HUES64 (cell line): ENCODE measurements around the gene MALAT1.
A peak's percentile ranks its signal among the peaks of the same experiment; 100 is the strongest.
"Not testable (repeated sequence)": the region's sequence is repeated elsewhere in the genome, so short reads cannot be mapped to it uniquely, and the experiment has no call there.

Experiments used
- H3K27ac ChIP-seq: 2 replicates; pipeline ENCODE4 v1.7.0; 2013; ENCODE audit warnings: low read depth, low read length, inconsistent platforms
- H3K27me3 ChIP-seq: 2 replicates; pipeline ENCODE4 v1.6.1; 2013; ENCODE audit warnings: mild to moderate bottlenecking, low read length; ENCODE audit not compliant: insufficient read depth
- H3K36me3 ChIP-seq: 2 replicates; pipeline ENCODE4 v1.6.1; 2013; ENCODE audit warnings: mild to moderate bottlenecking, low read length; ENCODE audit not compliant: insufficient read depth
- H3K4me1 ChIP-seq: 2 replicates; pipeline ENCODE4 v1.6.1; 2013; ENCODE audit warnings: mild to moderate bottlenecking, low read length, moderate library complexity; ENCODE audit not compliant: insufficient read depth
- H3K4me3 ChIP-seq: 2 replicates; pipeline ENCODE4 v1.5.1; 2013; ENCODE audit warnings: mild to moderate bottlenecking, low read length, moderate library complexity
- H3K9ac ChIP-seq: 2 replicates; pipeline ENCODE4 v1.6.1; 2013; ENCODE audit warnings: mild to moderate bottlenecking, low read depth, low read length
- H3K9me3 ChIP-seq: 2 replicates; pipeline ENCODE4 v1.6.1; 2013; ENCODE audit warnings: low read depth, low read length; ENCODE audit not compliant: insufficient read depth
- WGBS: fragments of 150-250, 120-280 bp; methylation state at CpG from one replicate; pipeline ENCODE4 v1.1.7; 2013; ENCODE audit warnings: missing lambda C conversion rate; 5-methylcytosine and 5-hydroxymethylcytosine counted together

MALAT1 gene

DNA sequence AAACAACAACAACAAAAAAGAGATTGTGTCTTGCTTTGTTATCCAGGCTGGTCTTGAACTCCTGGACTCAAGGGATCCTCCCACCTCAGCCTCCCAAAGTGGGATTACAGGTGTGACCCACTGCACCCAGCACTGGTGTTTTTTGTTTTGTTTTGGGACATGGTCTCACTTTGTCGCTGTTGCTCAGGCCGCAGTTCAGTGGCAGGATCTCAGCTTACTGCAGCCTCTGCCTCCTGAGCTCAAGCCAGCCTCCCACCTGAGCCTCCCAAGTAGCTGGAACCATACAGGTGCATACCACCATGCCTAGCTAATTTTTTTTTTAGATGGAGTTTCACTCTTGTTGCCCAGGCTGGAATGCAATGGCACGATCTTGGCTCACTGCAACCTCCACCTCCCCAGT, 13.5 kb downstream of the MALAT1 start:
- H3K27ac ChIP-seq, H3K27me3 ChIP-seq, H3K9ac ChIP-seq, H3K9me3 ChIP-seq, H3K4me3 ChIP-seq, H3K4me1 ChIP-seq, H3K36me3 ChIP-seq: not testable (repeated sequence)
- WGBS, result 97% methylated on average over 3 of the region's 3 CpGs

DNA sequence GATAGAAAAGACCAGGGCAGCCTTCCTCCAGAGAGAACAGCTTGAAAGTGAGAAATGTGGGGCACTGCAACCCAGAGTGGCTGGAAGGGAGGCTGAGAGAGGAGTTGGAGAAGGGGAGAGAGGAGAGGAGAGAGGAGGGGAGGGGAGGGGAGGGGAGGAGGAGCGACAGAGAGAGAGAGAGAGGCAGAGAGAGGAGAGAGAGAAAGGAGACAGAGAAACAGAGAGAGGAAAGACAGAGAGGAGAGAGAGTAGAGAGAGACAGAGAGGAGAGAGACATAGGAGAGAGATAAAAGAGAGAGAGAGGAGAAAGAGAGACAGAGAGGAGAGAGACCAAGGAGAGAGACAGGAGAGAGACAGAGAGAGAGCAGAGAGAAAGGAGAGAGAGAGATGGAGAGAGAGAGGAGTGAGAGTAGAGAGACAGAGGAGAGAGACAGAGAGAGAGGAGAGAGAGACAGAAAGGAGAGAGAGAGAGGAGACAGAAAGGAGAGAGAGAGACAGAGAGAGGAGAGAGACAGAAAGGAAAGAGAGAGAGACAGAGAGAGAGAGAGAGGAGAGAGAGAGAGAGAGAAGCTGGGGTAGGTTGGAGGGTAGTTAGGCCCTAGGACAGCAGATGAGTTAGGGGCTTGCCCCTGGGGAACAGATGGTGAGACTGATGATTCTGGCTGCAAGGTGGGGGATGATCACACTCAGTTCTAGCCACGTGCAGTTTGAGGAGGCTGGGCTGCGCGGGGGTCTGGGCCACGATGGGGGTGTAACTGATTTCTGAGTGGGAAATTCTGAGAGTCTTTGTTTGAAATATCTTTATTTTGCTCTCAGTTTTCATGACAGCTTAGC, 17.5 kb downstream of the MALAT1 start:
- WGBS, result 69% methylated on average over 5 of the region's 5 CpGs
- H3K9ac ChIP-seq, result no peak overlapping the region
- no peaks in the 10 kb centered on the region for H3K36me3 ChIP-seq
- H3K4me1 ChIP-seq, result no peaks in the 10 kb centered on the region
- H3K4me3 ChIP-seq, result no peak overlapping the region
- no peaks in the 10 kb centered on the region for H3K9me3 ChIP-seq
- H3K27ac ChIP-seq, result no peak overlapping the region
- H3K27me3 ChIP-seq, result no peaks in the 10 kb centered on the region

DNA sequence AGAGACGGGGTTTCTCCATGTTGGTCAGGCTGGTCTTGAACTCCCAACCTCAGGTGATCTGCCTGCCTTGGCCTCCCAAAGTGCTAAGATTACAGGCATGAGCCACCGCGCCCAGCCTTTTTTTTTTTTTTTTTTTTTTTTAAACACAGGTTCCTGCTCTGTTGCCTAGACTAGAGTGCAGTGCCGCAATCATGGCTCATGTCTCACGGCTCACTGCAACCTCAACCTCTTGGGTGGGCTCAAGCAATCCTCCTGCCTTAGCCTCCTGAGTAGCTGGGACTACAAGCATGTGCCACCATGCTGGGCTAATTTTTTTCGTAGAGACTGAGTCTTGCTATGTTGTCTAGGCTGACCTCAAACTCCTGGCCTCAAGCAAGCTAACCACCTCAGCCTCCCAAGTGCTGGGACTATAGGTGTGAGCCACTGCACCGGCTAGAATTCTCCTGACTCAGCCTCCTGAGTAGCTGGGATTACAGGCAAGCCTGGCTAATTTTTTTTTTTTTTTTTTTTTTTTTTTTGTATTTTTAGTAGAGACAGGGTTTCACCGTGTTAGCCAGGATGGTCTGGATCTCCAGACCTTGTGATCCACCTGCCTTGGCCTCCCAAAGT, 20.2 kb downstream of the MALAT1 start:
- H3K9ac ChIP-seq, H3K4me1 ChIP-seq, H3K27me3 ChIP-seq, H3K27ac ChIP-seq, H3K36me3 ChIP-seq, H3K4me3 ChIP-seq, H3K9me3 ChIP-seq: not testable (repeated sequence)
- WGBS, result 88% methylated on average over 8 of the region's 8 CpGs

DNA sequence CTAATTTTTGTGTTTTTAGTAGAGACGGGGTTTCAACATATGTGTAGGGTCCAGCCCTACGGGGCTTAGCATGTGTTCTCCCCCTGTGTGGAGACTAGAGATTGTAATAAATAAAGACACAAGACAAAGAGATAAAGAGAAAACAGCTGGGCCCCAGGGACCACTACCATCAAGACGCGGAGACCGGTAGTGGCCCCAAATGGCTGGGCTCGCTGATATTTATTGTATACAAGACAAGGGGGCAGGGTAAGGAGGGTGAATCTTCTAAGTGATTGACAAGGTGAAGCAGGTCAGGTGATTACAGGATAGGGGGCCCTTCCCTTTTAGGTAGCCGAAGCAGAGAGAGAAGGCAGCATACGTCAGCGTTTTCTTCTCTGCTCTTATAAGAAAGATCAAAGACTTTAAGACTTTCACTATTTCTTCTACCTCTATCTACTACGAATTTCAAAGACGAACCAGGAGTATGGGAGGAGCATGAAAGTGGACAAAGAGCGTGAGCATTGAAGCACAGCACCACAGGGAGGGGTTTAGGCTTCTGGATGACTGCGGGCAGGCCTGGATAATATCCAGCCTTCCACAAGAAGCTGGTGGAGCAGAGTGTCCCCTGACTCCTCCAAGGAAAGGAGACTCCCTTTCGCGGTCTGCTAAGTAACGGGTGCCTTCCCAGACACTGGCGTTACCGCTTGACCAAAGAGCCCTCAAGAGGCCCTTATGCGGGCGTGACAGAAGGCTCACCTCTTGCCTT, 23.1 kb downstream of the MALAT1 start:
- H3K4me1 ChIP-seq, result not testable (repeated sequence)

DNA sequence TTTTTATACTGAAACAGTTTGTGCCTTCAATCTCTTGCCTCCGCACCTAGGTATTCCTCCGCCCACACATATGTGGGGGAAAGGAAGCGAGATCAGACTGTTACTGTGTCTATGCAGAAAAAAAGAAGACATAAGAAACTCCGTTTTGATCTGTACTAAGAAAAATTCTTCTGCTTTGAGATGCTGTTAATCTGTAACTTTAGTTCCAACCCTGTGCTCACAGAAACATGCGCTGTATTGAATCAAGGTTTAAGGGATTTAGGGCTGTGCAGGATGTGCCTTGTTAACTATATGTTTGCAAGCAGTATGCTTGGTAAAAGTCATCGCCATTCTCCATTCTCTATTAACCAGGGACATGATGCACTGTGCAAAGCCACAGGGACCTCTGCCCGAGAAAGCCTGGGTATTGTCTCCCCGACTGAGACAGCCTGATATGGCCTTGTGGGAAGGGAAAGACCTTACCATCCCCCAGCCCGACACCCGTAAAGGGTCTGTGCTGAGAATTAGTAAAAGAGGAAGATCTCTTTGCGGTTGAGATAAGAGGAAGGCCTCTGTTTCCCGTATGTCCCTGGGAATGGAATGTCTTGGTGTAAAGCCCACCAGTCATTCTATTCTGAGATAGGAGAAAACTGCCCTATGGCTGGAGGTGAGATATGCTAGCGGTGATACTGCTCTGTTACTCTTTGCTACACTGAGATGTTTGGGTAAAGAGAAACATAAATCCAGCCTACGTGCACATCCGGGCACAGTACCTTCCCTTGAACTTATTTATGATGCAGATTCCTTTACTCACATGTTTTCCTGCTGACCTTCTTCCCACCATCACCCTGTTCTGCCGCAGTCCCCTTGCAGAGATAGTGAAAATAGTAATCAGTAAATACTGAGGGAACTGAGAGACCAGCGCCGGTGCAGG, 24.1 kb downstream of the MALAT1 start:
- not testable (repeated sequence) for H3K4me1 ChIP-seq, H3K4me3 ChIP-seq, H3K27ac ChIP-seq, H3K27me3 ChIP-seq, H3K9ac ChIP-seq, H3K9me3 ChIP-seq
- 81% methylated on average over 17 of the region's 18 CpGs for WGBS
- H3K36me3 ChIP-seq, result peaks cover 14% of the 10 kb centered on the region

More for the DNA sequence above, 23.1 kb downstream of the MALAT1 start:
- not testable (repeated sequence) for H3K27ac ChIP-seq, H3K9ac ChIP-seq, H3K4me3 ChIP-seq, H3K9me3 ChIP-seq, H3K36me3 ChIP-seq, H3K27me3 ChIP-seq
- 79% methylated on average over 18 of the region's 20 CpGs for WGBS

DNA sequence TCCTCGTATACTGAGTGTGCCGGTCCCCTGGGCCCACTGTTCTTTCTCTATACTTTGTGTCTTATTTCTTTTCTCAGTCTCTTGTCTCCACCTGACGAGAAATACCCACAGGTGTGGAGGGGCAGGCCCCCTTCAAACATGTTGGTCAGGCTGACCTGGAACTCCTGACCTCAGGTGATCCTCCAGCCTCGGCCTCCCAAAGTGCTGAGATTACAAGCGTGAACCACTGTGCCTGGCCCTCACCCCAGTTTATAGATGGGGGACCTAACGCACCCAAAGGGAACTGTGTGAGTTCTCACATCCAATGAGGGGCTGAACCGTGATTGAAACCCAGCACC, 24.8 kb downstream of the MALAT1 start:
- H3K27me3 ChIP-seq, H3K4me1 ChIP-seq, H3K4me3 ChIP-seq, H3K9ac ChIP-seq, H3K27ac ChIP-seq, H3K9me3 ChIP-seq: not testable (repeated sequence)
- 96% methylated on average over 7 of the region's 7 CpGs for WGBS
- H3K36me3 ChIP-seq, result peaks cover 14% of the 10 kb centered on the region

DNA sequence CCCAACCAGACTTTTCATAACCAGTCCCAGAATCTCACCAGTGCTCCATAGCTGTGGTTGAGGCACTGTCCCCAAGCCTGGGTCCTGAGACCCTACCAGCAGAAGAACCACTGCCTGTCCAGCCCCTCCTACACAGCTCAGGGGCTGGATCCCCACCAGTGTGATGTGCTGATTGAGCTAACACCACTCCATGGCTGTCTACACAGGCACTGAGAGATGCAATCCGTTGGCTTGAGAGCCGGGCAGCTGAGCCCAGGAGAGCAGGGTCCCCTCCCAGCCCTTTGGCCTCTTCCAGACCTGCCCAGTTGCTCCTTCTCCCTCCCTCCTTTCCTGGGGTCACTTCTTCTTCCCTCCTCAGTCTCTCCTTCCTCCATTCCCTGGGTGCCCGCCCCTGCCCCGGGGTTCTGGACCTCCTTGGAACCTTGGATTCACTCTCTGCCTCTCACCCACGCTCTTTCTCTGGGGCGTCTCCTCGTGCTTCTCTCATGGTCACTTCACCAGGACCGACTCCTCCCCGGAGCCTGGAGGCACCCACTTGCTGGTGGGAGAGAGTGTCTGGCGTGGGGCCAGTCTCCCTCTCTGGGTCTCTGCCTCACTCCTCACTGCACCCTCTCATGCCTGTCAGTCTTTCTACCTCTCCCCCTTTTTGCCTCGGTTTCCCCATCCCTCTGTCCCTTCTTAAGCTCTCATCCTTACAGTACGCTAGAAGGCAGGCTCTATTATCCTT, 25.3 kb downstream of the MALAT1 start:
- no peak overlapping the region for H3K27ac ChIP-seq
- H3K9ac ChIP-seq, result no peak overlapping the region
- peak overlapping the region; percentile 46 for H3K4me3 ChIP-seq
- H3K36me3 ChIP-seq, result peaks cover 14% of the 10 kb centered on the region
- peaks cover 8% of the 10 kb centered on the region; the same call in 1 of the 2 replicates for H3K4me1 ChIP-seq
- 68% methylated on average over 12 of the region's 12 CpGs for WGBS
- no peaks in the 10 kb centered on the region for H3K9me3 ChIP-seq
- H3K27me3 ChIP-seq, result peaks cover 4% of the 10 kb centered on the region; the same call in 1 of the 2 replicates

DNA sequence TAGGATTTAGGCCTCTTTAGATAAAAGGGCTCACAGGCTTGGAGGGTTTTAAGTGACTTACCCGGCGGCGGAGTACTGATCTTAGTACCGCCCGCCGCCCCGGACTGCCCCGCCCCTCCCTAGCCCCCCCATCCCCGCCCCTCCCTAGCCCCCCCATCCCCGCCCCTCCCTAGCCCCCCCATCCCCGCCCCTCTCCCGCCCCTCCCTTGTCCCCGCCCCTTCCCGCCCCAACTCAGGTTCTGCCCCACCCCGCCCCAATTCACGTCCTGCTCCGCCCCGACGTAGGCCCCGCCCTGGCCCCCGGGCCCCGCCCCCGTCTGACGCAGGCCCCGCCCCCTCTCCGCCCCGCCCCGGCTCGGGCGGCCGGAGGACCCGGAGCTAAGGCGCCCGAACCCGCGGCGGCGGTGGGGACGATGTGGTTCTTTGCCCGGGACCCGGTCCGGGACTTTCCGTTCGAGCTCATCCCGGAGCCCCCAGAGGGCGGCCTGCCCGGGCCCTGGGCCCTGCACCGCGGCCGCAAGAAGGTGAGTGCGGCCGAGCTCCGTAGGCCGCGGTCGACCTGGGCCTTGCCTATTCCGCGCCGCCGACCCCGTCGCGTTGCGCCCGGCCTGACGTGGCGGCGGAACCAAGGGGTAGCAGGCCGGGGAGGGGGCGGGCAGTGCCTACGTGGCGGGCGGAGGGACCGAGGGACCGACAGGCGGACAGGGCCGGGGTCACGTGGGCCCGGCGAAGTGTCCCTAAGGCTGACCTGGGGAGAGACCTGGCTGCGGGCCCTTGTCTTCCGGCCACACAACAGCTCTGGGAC, 26.1 kb downstream of the MALAT1 start, which contains the start of gene SCYL1:
Gene SCYL1, plus strand, starts transcription at position 343 of the 805 bp plus-strand sequence. Its CDS starts 71 bp downstream, at position 414.
- Histone ChIP-seq H3K27me3 (peaks cover 4% of the 10 kb centered on the region; the same call in 1 of the 2 replicates), H3K9ac (peak within 1 kb of the TSS; percentile 89), H3K27ac (peak within 1 kb of the TSS; percentile 82), H3K4me3 (peak within 1 kb of the TSS; percentile 59), H3K9me3 (no peaks in the 10 kb centered on the region), H3K4me1 (peaks cover 8% of the 10 kb centered on the region; the same call in 1 of the 2 replicates), H3K36me3 (peaks cover 14% of the 10 kb centered on the region)
- WGBS, result under 1% methylated on average over 67 of the region's 82 CpGs

DNA sequence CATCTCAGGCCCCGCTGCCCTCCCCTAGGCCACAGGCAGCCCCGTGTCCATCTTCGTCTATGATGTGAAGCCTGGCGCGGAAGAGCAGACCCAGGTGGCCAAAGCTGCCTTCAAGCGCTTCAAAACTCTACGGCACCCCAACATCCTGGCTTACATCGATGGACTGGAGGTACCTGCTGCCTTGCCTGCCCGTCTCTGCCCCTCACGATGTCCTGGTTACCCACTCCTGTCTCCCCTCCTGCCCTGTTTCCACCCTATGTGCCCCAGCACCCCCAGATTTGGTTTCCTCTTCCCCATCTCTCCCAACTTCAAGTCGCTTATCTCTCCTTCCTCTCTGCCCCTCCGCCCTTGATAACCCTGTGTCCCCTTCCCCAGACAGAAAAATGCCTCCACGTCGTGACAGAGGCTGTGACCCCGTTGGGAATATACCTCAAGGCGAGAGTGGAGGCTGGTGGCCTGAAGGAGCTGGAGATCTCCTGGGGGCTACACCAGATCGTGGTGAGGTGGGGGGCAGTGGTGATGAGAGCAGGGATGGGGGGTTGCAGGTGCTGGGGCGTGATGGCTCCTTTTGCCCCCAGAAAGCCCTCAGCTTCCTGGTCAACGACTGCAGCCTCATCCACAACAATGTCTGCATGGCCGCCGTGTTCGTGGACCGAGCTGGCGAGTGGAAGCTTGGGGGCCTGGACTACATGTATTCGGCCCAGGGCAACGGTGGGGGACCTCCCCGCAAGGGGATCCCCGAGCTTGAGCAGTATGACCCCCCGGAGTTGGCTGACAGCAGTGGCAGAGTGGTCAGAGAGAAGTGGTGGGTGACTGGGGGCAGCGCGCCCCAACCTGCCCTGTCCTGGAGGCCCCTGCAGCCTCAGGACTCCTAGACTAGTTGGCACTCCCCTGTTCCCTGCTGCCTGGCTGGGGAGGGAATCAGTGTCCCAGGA, 27.0 kb downstream of the MALAT1 start:
- Histone ChIP-seq H3K9ac (peak overlapping the region; percentile 89), H3K27ac (no peak overlapping the region), H3K36me3 (peaks cover 16% of the 10 kb centered on the region), H3K4me1 (peaks cover 8% of the 10 kb centered on the region; the same call in 1 of the 2 replicates), H3K27me3 (peaks cover 4% of the 10 kb centered on the region; the same call in 1 of the 2 replicates), H3K4me3 (peak overlapping the region; percentile 59), H3K9me3 (no peaks in the 10 kb centered on the region)
- WGBS, result 68% methylated on average over 31 of the region's 31 CpGs
